OCI-LY1 (cell line): Measurements from ENCODE around the gene C1orf226.

ENCODE experiments used
- H2AFZ ChIP-seq: fragments of 200-600 bp; sonication (generic), shearing (Covaris generic); 2 replicates; pipeline ENCODE4 v1.6.0; 2014; ENCODE audit warnings: antibody characterized with exemption, mild to moderate bottlenecking, low read length
- H3F3A ChIP-seq: fragments of 200-600 bp; sonication (generic), shearing (Covaris generic); 2 replicates; pipeline ENCODE4 v1.6.0; 2014; ENCODE audit warnings: mild to moderate bottlenecking, antibody characterized with exemption, low read length, moderate library complexity; ENCODE audit not compliant: insufficient read depth
- H3K27ac ChIP-seq: fragments of 200-600 bp; sonication (generic); 2 replicates; pipeline ENCODE4 v1.5.1; 2014; ENCODE audit warnings: low read length, mixed run types, mild to moderate bottlenecking, low read depth; ENCODE audit not compliant: poor library complexity, severe bottlenecking
- H3K27me3 ChIP-seq: fragments of 200-600 bp; sonication (generic); 2 replicates; pipeline ENCODE4 v1.6.0; 2014; ENCODE audit warnings: antibody characterized with exemption, mild to moderate bottlenecking, low read length, moderate library complexity; ENCODE audit not compliant: insufficient read depth
- H3K36me3 ChIP-seq: fragments of 200-600 bp; sonication (generic); 2 replicates; pipeline ENCODE4 v1.6.1; 2014; ENCODE audit warnings: mild to moderate bottlenecking, antibody characterized with exemption, low read length, moderate library complexity, mixed read lengths; ENCODE audit not compliant: insufficient read depth
- H3K4me1 ChIP-seq: fragments of 200-600 bp; sonication (generic); 2 replicates; pipeline ENCODE4 v1.5.1; 2014; ENCODE audit warnings: mild to moderate bottlenecking, low read length, moderate library complexity; ENCODE audit not compliant: insufficient read depth, severe bottlenecking
- H3K4me2 ChIP-seq: fragments of 200-600 bp; sonication (generic), shearing (Covaris generic); 2 replicates; pipeline ENCODE4 v1.6.1; 2014; ENCODE audit warnings: low read length
- H3K4me3 ChIP-seq: fragments of 200-600 bp; sonication (generic); 2 replicates; pipeline ENCODE4 v1.5.1; 2014; ENCODE audit warnings: low read length, low read depth, mild to moderate bottlenecking, mixed read lengths; ENCODE audit not compliant: poor library complexity, severe bottlenecking
- H3K79me2 ChIP-seq: fragments of 200-600 bp; shearing (Covaris generic); 2 replicates; pipeline ENCODE4 v1.6.1; 2016; ENCODE audit warnings: mixed run types, low read length, mixed read lengths; ENCODE audit not compliant: insufficient read depth
- H3K9ac ChIP-seq: fragments of 200-600 bp; sonication (generic), shearing (Covaris generic); 2 replicates; pipeline ENCODE4 v1.6.1; 2014; ENCODE audit warnings: mild to moderate bottlenecking, low read length, mixed read lengths
- H3K9me2 ChIP-seq: fragments of 200-600 bp; sonication (generic), shearing (Covaris generic); 2 replicates; pipeline ENCODE4 v1.6.1; 2014; ENCODE audit warnings: low read depth, mild to moderate bottlenecking, low read length, mixed read lengths
- H3K9me3 ChIP-seq: fragments of 200-600 bp; shearing (Covaris generic); 2 replicates; pipeline ENCODE4 v1.6.1; 2014; ENCODE audit warnings: low read length, mixed read lengths
- H4K20me1 ChIP-seq: fragments of 200-600 bp; sonication (generic), shearing (Covaris generic); 2 replicates; pipeline ENCODE4 v1.6.0; 2016; ENCODE audit warnings: mild to moderate bottlenecking, low read length; ENCODE audit not compliant: insufficient read depth
- CTCF ChIP-seq: fragments of 200-600 bp; sonication (generic), shearing (Covaris generic); IDR thresholded peaks from 2 replicates; pipeline ENCODE4 v1.5.1; 2017; ENCODE audit warnings: mild to moderate bottlenecking, antibody characterized with exemption, low read length, moderate library complexity, mixed read lengths
- EZH2 ChIP-seq: fragments of 200-600 bp; sonication (generic), shearing (Covaris generic); IDR thresholded peaks from 2 replicates; pipeline ENCODE4 v1.8.0; 2017; ENCODE audit warnings: borderline replicate concordance, mixed run types, mild to moderate bottlenecking, antibody characterized with exemption, low read length, moderate library complexity, mixed read lengths

Gene C1orf226

DNA sequence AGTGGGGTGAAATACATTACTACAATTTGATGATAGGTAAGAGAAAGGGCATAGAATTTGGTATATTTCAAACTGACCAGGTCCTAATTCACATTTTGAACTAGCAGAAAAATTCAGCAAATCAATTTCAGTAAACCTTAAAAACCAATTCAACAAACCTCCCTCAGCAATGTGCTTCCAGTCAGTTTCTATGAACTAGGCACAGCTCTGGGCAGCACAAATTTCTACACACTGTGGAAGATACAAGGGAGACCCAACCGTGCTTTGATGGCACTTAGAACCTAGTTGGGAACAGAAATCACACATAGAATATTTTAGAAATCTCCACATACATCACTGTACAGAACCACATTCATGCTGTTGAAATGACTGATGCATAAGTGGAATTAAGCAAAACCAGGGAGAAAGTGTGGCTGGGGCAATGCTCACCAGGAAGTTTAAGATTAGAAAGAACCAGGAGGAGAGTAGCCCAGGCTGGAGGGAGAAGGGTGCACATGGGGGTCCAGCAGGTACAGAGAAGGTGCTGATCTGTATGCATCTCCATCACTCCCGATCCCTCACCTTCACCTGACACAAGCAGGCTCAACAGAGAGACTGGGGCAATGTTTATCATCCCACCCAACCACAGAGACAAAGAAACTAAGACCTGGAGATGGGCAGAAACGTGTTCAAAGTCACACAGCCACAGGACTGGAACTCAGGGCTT, 14.8 kb downstream of the C1orf226 start:
- TF ChIP-seq CTCF = no peak
- no peak for TF ChIP-seq EZH2
- Histone ChIP-seq H3K9ac (no peak overlapping the region), H2AFZ (no peak overlapping the region), H3K27ac (no peak overlapping the region), H3K4me3 (no peak overlapping the region), H3K36me3 (no peaks in the 10 kb centered on the region), H3K4me2 (no peak overlapping the region), H3K4me1 (no peaks in the 10 kb centered on the region), H3K79me2 (no peaks in the 10 kb centered on the region), H3K9me2 (no peaks in the 10 kb centered on the region), H3K9me3 (no peaks in the 10 kb centered on the region), H3K27me3 (no peaks in the 10 kb centered on the region), H3F3A (no peaks in the 10 kb centered on the region; the same call in 1 of the 2 replicates), H4K20me1 (no peaks in the 10 kb centered on the region)

GRCh38 chr1:162397039-162397448, 15.5 kb downstream of the C1orf226 start:
- H3K9me2 ChIP-seq = no peaks in the 10 kb centered on the region
- H3K27ac ChIP-seq = no peak overlapping the region
- no peak overlapping the region for H3K4me2 ChIP-seq
- no peaks in the 10 kb centered on the region for H3K79me2 ChIP-seq
- TF ChIP-seq CTCF (no peak), EZH2 (no peak)
- H3K9ac ChIP-seq = no peak overlapping the region
- H4K20me1 ChIP-seq = no peaks in the 10 kb centered on the region
- no peak overlapping the region for H2AFZ ChIP-seq
- no peaks in the 10 kb centered on the region for H3K9me3 ChIP-seq
- no peak overlapping the region for H3K4me3 ChIP-seq
- H3F3A ChIP-seq = no peaks in the 10 kb centered on the region; the same call in 1 of the 2 replicates
- H3K4me1 ChIP-seq = no peaks in the 10 kb centered on the region
- H3K27me3 ChIP-seq = no peaks in the 10 kb centered on the region
- no peaks in the 10 kb centered on the region for H3K36me3 ChIP-seq

- H3K4me3 ChIP-seq = no peak overlapping the region
- no peaks in the 10 kb centered on the region for H4K20me1 ChIP-seq
- no peak overlapping the region for H3K27ac ChIP-seq
- H3K27me3 ChIP-seq = no peaks in the 10 kb centered on the region
- no peak overlapping the region for H3K9ac ChIP-seq
- TF ChIP-seq CTCF (no peak), EZH2 (no peak)
- H3F3A ChIP-seq = no peaks in the 10 kb centered on the region
- no peaks in the 10 kb centered on the region for H3K4me1 ChIP-seq
- H3K9me2 ChIP-seq = no peaks in the 10 kb centered on the region
- no peaks in the 10 kb centered on the region for H3K36me3 ChIP-seq
- no peak overlapping the region for H2AFZ ChIP-seq
- no peaks in the 10 kb centered on the region for H3K9me3 ChIP-seq
- H3K79me2 ChIP-seq = no peaks in the 10 kb centered on the region
- no peak overlapping the region for H3K4me2 ChIP-seq
These were observed 16.5 kb downstream of the C1orf226 start for GRCh38 chr1:162397943-162398560.
